ENCODE data around the gene FOCAD. TPM values are rescaled to one million over a fixed set of nuclear protein-coding genes. Genes with fewer than 3 reads are reported as not detected.

FOCAD gene
- total RNA-seq, 1 donor from 2014 or later, result 28.4 TPM

DNA sequence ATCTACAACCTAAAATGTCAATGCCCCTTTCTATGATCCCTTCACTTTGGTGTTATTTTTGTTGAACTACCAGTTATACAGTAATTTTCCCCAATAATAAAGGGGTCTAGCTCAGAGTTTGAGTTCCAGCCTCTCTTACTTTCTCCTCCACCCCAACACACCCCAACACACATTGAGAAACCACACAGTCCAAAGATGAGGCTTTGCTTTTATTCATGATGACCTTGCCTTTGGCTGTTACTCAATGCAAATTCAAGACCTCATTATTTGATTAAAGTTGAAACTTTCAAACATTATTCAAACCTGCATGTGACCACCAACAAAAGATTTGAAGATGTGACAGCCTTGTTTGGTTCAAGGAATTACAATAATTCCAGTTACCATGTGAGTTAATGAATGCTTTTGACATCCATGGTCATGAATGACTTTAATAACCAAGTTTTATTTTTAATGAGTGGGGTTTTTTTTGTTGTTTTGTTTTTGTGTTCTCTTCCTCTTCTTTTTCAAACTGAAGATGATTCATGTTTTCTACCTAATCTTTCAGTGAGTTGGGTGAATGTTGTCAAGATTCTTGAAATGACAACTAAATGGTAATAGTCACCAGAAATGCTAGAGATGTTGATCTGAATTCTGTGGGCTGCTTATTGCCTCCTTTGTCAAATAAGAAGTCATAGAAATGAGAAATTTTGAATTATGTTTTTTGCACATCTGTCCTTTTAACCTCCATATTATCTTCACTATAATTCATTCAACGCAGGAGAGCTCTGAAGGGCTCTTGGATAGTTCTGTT is 241.4 kb downstream of the FOCAD start:
- TF ChIP-seq, protein P1, sequence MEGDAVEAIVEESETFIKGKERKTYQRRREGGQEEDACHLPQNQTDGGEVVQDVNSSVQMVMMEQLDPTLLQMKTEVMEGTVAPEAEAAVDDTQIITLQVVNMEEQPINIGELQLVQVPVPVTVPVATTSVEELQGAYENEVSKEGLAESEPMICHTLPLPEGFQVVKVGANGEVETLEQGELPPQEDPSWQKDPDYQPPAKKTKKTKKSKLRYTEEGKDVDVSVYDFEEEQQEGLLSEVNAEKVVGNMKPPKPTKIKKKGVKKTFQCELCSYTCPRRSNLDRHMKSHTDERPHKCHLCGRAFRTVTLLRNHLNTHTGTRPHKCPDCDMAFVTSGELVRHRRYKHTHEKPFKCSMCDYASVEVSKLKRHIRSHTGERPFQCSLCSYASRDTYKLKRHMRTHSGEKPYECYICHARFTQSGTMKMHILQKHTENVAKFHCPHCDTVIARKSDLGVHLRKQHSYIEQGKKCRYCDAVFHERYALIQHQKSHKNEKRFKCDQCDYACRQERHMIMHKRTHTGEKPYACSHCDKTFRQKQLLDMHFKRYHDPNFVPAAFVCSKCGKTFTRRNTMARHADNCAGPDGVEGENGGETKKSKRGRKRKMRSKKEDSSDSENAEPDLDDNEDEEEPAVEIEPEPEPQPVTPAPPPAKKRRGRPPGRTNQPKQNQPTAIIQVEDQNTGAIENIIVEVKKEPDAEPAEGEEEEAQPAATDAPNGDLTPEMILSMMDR (IDR thresholded peaks at IDR 0.05; ENCODE audit: insufficient read depth, low read length, severe bottlenecking), result no peak
- no peak for FAIRE-seq
- no peak for DNase-seq (ENCODE audit: low read depth)
- H3K4me3 ChIP-seq (ENCODE audit: low read depth, low read length), result no peak overlapping the region
- no peaks in the 10 kb centered on the region for H3K27me3 ChIP-seq (ENCODE audit: control insufficient read depth, insufficient read depth, low read length)
- H3K36me3 ChIP-seq (ENCODE audit: control insufficient read depth, insufficient read depth, low read length), result no peaks in the 10 kb centered on the region

GRCh38 chr9:20929276-20929675 is 245.2 kb downstream of the FOCAD start:
- H3K27me3 ChIP-seq (ENCODE audit: control insufficient read depth, insufficient read depth, low read length), result no peaks in the 10 kb centered on the region
- H3K36me3 ChIP-seq (ENCODE audit: control insufficient read depth, insufficient read depth, low read length), result no peaks in the 10 kb centered on the region
- TF ChIP-seq, protein P1 (IDR thresholded peaks at IDR 0.05; ENCODE audit: insufficient read depth, low read length, severe bottlenecking), result no peak
- H3K4me3 ChIP-seq (ENCODE audit: low read depth, low read length), result no peak overlapping the region
- FAIRE-seq, result no peak
- DNase-seq (ENCODE audit: low read depth), result no peak

DNA sequence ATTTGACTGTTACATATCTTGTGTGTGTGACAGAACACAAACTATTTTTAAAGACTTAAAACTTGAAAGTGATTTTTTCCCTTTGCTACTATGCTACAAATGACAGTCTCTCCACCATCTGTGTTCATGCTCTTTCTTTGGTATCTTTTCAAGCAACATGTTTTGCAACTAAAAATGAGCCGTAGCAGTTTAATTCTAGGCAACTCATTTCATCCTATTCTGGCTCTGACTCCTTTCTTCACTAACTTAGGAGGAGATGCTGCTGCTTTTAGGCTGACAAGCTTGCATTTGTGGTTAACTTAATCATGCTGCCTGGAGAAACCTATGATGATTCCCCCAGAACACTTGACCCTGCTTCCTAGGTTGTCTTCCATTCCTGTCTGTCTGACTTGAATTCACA is 246.8 kb downstream of the FOCAD start:
- H3K36me3 ChIP-seq (ENCODE audit: control insufficient read depth, insufficient read depth, low read length), result no peaks in the 10 kb centered on the region
- FAIRE-seq, result no peak
- TF ChIP-seq, protein P1 (IDR thresholded peaks at IDR 0.05; ENCODE audit: insufficient read depth, low read length, severe bottlenecking), result no peak
- DNase-seq (ENCODE audit: low read depth), result no peak
- no peak overlapping the region for H3K4me3 ChIP-seq (ENCODE audit: low read depth, low read length)
- no peaks in the 10 kb centered on the region for H3K27me3 ChIP-seq (ENCODE audit: control insufficient read depth, insufficient read depth, low read length)

DNA sequence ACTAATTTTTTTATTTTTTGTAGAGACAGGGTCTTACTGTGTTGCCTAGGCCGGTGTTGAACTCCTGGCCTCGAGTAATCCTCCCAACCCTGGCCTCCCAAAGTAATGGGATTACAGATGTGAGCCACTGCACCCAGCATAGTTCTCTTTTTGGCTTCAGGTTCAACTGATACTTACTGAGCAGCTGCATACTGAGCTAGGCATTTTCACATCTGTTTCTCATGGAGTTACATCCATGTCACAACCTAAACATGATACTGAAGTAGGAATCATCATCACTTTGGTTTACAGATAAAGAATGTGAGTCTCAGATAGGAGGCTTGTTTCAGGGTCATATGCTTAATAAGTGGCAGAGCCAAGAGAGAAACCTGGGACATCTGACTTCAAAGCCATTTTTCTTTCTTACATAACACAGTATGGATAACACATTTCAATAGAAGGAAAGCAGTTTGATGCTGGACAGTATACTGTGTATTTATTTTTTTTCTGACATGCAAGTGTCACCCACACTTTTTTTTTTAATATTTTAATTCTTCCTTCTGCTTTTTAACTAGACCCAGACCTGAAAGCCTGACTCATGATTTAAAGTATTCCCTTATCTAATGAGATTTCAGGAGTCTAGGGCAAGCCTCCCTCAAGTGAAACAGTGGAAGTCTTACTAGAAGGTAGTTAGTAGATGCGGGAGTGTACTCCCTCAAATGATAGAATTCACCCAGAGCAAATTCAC is 256.6 kb downstream of the FOCAD start:
- no peak for FAIRE-seq
- DNase-seq (ENCODE audit: low read depth), result peak; percentile 1
- H3K4me3 ChIP-seq (ENCODE audit: low read depth, low read length), result no peak overlapping the region
- H3K36me3 ChIP-seq (ENCODE audit: control insufficient read depth, insufficient read depth, low read length), result no peaks in the 10 kb centered on the region
- H3K27me3 ChIP-seq (ENCODE audit: control insufficient read depth, insufficient read depth, low read length), result no peaks in the 10 kb centered on the region
- TF ChIP-seq, protein P1 (IDR thresholded peaks at IDR 0.05; ENCODE audit: insufficient read depth, low read length, severe bottlenecking), result no peak

- TF ChIP-seq, protein P1 (IDR thresholded peaks at IDR 0.05; ENCODE audit: insufficient read depth, low read length, severe bottlenecking), result peak; percentile 72
- Histone ChIP-seq H3K36me3 (ENCODE audit: control insufficient read depth, insufficient read depth, low read length) (no peaks in the 10 kb centered on the region), H3K27me3 (ENCODE audit: control insufficient read depth, insufficient read depth, low read length) (no peaks in the 10 kb centered on the region), H3K4me3 (ENCODE audit: low read depth, low read length) (no peak overlapping the region)
- peak; percentile 69 for DNase-seq (ENCODE audit: low read depth)
- no peak for FAIRE-seq
These were observed 257.2 kb downstream of the FOCAD start for GRCh38 chr9:20941174-20941690.

Measured in bronchial epithelial cell (primary cell).